Glutamatergic neuron (in vitro differentiated cells): ENCODE measurements around the gene JMJD1C. TPM values are rescaled to one million over a fixed set of nuclear protein-coding genes. Genes with fewer than 3 reads are reported as not detected.

Experiments
- DNase-seq: peaks from one replicate; pipeline ENCODE4 v3.0.0; 2022
- H3K27ac Mint-ChIP-seq: one replicate; pipeline ENCODE4 v1.8.0; 2020; ENCODE audit warnings: mild to moderate bottlenecking, mixed read lengths, inconsistent platforms; ENCODE audit not compliant: unreplicated experiment
- H3K27me3 Mint-ChIP-seq: one replicate; pipeline ENCODE4 v1.8.0; 2020; ENCODE audit warnings: mild to moderate bottlenecking, moderate library complexity, mixed read lengths, inconsistent platforms; ENCODE audit not compliant: unreplicated experiment
- H3K36me3 Mint-ChIP-seq: one replicate; pipeline ENCODE4 v1.8.0; 2020; ENCODE audit warnings: mild to moderate bottlenecking, mixed read lengths, inconsistent platforms; ENCODE audit not compliant: unreplicated experiment
- H3K4me1 Mint-ChIP-seq: one replicate; pipeline ENCODE4 v1.8.0; 2020; ENCODE audit warnings: mild to moderate bottlenecking, low read depth, mixed read lengths, inconsistent platforms; ENCODE audit not compliant: unreplicated experiment
- H3K4me3 Mint-ChIP-seq: one replicate; pipeline ENCODE4 v1.8.0; 2020; ENCODE audit warnings: mild to moderate bottlenecking, mixed read lengths, inconsistent platforms; ENCODE audit not compliant: unreplicated experiment
- H3K9me3 Mint-ChIP-seq: one replicate; pipeline ENCODE4 v1.8.0; 2020; ENCODE audit warnings: mild to moderate bottlenecking, moderate library complexity, mixed read lengths, inconsistent platforms; ENCODE audit not compliant: unreplicated experiment
- total RNA-seq: library from RNA; stranded (reverse); fragmentation: NEBNext Ultra II Directional; extraction: Animal tissue kit (Norgen Biotek cat#: 25700); gene quantifications from one replicate; pipeline ENCODE4 v1.2.1, GENCODE V29; 2021; ENCODE audit not compliant: unreplicated experiment
- TF ChIP-seq, protein P1 (sequence below): fragments of 200-600 bp; sonication (generic); IDR thresholded peaks from one replicate; pipeline ENCODE4 v1.5.0; 2021; ENCODE audit not compliant: partially characterized antibody, unreplicated experiment

JMJD1C gene
- total RNA-seq, 1 donor from 2014 or later = 110 TPM

DNA sequence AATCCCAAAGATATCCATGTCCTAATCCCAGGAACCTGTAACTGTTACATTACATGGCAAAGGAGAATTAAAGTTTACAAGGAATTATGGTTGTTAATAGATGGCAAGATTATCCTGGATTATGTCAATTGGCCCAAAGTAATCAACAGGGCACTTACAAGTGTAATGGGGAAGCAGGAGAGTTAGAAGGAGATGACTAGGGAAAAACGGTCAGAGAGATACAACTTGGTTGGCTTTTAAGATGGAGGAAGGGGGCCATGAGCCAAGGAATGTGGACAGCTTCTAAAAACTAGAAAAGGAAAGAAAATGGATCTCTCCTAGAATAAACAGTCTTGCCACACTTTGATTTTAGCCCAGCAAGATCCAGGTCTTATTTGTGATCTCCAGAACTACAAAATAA lies 3.3 kb downstream of the JMJD1C start:
- Mint-ChIP-seq H3K36me3 (no peaks in the 10 kb centered on the region), H3K4me1 (peaks cover 21% of the 10 kb centered on the region), H3K4me3 (no peak overlapping the region), H3K27me3 (peaks cover 13% of the 10 kb centered on the region), H3K27ac (no peak overlapping the region), H3K9me3 (peaks cover 16% of the 10 kb centered on the region)
- TF ChIP-seq, protein P1, sequence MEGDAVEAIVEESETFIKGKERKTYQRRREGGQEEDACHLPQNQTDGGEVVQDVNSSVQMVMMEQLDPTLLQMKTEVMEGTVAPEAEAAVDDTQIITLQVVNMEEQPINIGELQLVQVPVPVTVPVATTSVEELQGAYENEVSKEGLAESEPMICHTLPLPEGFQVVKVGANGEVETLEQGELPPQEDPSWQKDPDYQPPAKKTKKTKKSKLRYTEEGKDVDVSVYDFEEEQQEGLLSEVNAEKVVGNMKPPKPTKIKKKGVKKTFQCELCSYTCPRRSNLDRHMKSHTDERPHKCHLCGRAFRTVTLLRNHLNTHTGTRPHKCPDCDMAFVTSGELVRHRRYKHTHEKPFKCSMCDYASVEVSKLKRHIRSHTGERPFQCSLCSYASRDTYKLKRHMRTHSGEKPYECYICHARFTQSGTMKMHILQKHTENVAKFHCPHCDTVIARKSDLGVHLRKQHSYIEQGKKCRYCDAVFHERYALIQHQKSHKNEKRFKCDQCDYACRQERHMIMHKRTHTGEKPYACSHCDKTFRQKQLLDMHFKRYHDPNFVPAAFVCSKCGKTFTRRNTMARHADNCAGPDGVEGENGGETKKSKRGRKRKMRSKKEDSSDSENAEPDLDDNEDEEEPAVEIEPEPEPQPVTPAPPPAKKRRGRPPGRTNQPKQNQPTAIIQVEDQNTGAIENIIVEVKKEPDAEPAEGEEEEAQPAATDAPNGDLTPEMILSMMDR = no peak
- no peak for DNase-seq

DNA sequence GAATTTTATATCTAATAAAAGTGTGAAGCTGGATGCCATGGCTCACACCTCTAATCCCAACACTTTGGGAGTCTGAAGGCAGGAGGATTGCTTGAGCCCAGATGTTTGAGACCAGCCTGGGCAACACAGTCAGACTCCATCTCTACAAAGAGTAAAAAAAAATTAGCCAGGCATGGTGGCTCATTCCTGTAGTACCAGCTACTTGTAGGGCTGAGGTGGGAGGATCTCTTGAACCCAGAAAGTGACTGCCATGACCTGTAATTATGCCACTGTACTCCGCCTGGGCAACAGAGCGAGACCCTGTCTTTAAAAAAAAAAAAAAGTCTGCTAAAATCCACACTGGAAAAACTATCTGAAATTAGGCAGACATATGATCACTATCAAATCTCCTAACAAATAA lies 7.6 kb downstream of the JMJD1C start:
- TF ChIP-seq, protein P1 = no peak
- DNase-seq = no peak

DNA sequence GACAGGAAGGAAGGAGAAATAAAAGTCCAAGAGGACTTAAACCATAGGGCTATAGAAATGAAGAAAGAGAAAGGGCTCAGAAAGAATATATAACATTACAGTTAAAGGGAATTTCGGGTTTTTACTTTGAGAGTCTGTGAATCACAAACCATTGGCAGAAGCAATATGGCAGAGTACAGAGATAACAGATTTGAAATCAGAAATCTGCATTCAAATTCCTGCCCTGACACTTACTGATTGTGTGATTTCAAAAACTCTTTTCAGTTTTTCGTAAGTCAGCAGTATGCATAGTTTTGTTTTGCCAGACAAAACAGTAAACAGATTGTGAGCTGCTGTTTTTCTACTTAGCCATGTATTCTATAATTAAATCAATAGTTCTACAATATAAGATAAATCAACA lies 8.2 kb downstream of the JMJD1C start:
- peak overlapping the region; percentile 10 for H3K27ac Mint-ChIP-seq
- no peak overlapping the region for H3K4me3 Mint-ChIP-seq
- DNase-seq = no peak
- peaks cover 4% of the 10 kb centered on the region for H3K27me3 Mint-ChIP-seq
- TF ChIP-seq, protein P1 = no peak
- H3K9me3 Mint-ChIP-seq = no peaks in the 10 kb centered on the region
- peaks cover 22% of the 10 kb centered on the region for H3K4me1 Mint-ChIP-seq
- H3K36me3 Mint-ChIP-seq = no peaks in the 10 kb centered on the region

More for the DNA sequence above, 7.6 kb downstream of the JMJD1C start:
- H3K36me3 Mint-ChIP-seq = no peaks in the 10 kb centered on the region
- H3K27ac Mint-ChIP-seq = no peak overlapping the region
- peaks cover 4% of the 10 kb centered on the region for H3K27me3 Mint-ChIP-seq
- H3K4me3 Mint-ChIP-seq = no peak overlapping the region
- H3K9me3 Mint-ChIP-seq = no peaks in the 10 kb centered on the region
- peaks cover 22% of the 10 kb centered on the region for H3K4me1 Mint-ChIP-seq

DNA sequence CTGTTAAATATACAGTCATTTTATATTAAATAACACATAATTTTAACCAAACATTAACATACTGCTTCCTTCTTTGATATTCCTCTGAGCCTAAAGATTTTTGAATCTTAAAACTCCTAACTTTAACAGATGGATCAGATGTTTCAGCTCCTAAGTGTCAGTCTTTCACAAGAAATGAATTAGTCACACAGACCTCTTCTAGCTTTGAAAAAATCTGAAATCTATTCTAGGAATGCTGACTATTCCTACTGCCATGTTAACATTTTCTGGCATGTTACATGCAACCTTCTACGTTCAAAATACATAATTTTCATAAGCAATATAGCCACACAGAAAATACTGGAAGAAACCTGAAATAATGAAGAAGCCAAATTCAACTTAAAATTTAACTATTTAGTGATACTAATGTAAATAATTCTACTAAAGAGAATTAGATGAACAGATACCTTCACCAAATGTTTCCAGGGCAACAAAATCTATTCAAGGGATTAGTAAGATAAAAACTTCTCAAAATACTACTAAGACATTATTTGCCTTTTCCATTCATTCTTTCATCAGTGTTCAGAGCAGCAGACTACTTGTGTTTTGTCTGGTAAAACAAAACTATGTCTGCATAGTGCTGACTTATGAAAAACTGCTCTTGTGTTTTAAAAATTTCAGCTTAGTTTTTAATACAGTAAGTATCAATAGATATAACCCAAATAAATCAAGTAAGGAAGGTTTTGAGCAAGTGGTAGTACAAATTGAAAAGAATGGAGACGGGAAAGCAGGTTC lies 9.2 kb downstream of the JMJD1C start:
- Mint-ChIP-seq H3K27ac (no peak overlapping the region), H3K4me1 (peaks cover 22% of the 10 kb centered on the region), H3K36me3 (no peaks in the 10 kb centered on the region), H3K27me3 (peaks cover 4% of the 10 kb centered on the region), H3K9me3 (no peaks in the 10 kb centered on the region), H3K4me3 (peak overlapping the region; percentile 53)
- DNase-seq = no peak
- TF ChIP-seq, protein P1 = no peak

DNA sequence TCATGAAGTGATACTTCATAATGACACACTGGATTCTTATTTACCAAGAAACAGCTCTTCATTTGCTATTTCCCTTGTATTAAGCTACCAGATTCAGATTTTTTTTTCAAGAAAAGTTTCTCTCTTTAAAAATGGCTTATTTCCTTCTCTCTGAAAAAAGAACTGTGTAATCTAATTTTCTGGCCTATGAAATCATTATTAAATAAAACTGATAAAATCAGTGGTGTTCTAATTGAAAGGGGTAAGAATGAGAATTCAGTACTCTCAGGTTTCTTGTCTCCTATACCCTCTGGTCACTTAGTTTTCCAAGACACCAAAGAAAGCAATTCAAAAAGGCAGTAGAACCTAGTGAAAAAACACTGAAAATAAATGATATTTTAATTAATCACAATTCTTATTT lies 10.3 kb downstream of the JMJD1C start:
- Mint-ChIP-seq H3K4me3 (no peak overlapping the region), H3K27me3 (peaks cover 4% of the 10 kb centered on the region), H3K9me3 (no peaks in the 10 kb centered on the region), H3K36me3 (no peaks in the 10 kb centered on the region), H3K27ac (no peak overlapping the region), H3K4me1 (peaks cover 28% of the 10 kb centered on the region)
- TF ChIP-seq, protein P1 = no peak
- no peak for DNase-seq
